GM18511 (cell line): Measurements from ENCODE around the gene PKP3.
"Not testable (repeated sequence)": the region's sequence is repeated elsewhere in the genome, so short reads cannot be mapped to it uniquely, and the experiment has no call there.

Source experiments
- ATAC-seq: cut with Tn5 transposase; IDR thresholded peaks from one replicate; pipeline ENCODE4 v1.9.1; 2021; ENCODE audit warnings: mild to moderate bottlenecking, moderate library complexity; ENCODE audit not compliant: unreplicated experiment

The PKP3 gene

DNA sequence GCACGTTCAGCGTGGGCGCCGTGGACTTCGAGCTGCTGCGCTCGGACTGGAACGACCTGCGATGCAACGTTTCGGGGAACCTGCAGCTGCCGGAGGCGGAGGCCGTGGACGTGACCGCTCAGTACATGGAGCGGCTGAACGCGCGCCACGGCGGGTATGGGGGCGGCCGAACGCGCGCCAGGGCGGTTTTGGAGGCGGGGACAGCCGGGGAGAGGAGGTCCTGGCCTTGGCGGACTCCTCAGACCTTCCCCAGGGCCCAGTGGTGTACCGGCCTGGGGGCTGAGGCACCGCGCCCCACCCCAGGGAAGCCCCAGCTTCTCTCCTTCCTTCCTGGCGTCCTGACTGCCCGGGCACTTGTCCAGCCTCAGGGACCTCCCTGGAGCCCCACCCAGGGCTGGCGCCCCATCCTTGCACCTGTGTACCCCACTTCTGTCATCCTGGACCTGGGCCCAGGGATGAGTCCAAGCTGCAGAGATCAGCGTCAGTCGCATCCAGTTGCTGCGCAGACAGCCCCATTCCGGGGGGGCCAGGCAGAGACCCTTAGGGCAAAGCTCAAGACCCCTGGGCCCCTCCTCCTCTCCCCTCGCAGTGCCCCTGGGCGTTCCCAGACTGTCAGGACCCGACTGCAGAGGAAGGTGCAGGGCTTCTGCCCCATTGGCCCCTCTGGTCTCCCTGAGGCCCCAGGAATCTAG is 16.7 kb upstream of the PKP3 start:
- no peak for ATAC-seq

GRCh38 chr11:377883-378500 is 16.0 kb upstream of the PKP3 start:
- no peak for ATAC-seq

DNA sequence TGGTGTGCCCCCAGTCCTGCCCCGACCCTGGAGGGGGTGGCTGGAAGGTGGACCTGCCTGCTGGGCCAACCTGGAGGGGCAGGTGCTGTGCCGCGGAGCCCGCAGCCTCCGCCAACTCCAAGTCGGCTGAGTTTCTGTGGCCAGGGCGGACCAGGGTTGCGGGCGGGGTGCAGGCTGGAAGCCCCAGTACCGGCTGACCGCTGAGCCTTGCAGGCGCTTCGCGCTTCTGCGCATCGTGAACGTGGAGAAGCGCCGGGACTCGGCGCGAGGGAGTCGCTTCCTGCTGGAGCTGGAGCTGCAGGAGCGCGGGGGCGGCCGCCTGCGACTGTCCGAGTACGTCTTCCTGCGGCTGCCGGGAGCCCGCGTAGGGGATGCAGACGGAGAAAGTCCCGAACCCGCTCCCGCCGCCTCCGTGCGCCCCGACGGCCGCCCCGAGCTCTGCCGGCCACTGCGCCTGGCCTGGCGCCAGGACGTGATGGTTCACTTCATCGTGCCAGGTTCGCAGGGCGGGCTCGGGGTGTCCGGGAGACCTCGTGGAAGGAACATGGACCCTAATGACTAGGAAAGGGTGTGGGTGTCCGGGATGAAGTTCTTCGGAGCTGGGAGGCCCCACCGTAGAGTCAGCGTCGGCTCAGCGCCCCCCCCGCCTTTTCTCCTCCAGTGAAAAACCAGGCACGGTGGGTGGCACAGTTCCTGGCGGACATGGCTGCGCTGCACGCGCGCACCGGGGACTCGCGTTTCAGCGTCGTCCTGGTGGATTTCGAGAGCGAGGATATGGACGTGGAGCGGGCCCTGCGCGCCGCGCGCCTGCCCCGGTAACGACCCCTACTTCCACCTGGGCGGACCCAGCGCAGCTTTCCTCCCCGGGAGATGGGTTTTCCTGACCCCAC is 14.6 kb upstream of the PKP3 start:
- ATAC-seq = no peak

DNA sequence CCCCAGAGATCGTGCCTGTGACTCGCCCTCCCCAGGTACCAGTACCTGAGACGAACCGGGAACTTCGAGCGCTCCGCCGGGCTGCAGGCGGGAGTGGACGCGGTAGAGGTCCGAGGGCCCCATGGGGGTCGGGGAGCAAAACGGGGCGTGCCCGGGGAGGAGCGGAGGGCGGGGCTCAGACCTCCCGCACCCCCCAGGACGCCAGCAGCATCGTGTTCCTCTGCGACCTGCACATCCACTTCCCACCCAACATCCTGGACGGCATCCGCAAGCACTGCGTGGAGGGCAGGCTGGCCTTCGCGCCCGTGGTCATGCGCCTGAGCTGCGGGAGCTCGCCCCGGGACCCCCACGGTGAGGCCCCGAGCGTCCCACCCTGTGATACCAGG is 13.9 kb upstream of the PKP3 start:
- no peak for ATAC-seq

GRCh38 chr11:380491-380890 is 13.5 kb upstream of the PKP3 start:
- ATAC-seq = no peak

DNA sequence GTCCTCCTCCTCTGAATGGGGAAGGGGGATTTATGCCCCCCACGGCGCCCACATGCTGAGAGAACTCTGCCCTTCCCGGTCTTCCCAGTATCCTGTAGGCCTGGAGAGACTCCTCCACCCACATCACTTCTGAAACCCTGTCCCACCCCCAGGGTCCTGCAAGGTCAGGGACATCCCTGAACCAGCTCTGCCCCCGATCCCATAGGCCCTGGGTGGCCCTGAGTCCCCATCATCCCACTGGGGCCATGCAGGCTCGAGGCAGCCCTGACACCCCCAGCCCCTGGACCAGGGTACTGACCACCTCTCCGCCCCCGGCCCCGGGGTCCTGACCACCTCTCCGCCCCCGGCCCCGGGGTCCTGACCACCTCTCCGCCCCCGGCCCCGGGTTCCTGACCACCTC is 13.0 kb upstream of the PKP3 start:
- ATAC-seq = no peak

- no peak for ATAC-seq
Measured at GRCh38 chr11:381501-382072, 12.4 kb upstream of the PKP3 start.

DNA sequence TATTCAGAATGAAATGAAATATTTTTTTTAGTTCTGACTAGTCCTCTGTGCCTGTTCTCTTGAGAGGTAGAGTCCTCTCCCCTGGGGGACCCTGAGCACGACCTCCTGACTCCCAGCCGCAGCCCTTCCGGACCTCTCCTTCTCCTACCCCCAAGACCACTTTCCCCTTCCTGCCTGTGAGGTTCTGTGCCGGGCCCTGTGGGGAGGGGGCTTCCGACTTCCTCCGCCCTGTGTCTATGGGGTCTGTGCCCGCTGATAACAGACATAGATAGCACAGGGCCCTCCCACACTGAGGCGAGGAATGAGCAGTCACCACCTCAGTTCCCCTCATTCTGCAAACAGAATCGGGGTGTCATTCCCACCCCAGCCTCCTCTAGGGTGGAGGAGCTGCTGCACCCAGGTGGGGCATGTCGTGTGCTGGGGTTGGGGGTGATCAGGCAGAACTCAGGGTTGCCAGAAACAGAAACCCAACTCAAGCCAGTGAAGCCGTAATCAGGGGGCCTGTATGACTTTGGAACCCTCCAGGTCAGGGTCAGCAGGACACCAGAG is 11.9 kb upstream of the PKP3 start:
- ATAC-seq = no peak

- no peak for ATAC-seq
Measured at GRCh38 chr11:383431-383830, 10.6 kb upstream of the PKP3 start.

DNA sequence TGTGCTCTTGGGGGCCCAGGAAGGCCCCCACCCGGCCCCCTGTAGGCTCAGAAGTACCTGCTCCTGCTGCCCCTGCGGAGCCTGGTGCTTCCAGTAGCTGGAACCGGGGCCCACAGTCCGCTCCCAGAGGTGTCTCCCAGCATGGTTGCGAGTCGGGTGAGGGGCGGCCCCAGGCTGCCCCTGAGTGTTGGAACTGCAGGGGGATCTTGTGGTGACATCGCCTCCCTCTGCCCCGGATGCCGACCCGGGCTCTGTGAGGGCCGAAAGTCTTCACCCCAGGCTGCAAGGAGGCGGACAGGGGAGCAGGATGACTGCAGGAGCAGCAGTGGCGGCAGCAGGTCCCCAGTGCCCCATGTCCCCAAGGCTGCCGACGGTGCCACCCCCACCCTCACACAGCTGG is 9.5 kb upstream of the PKP3 start:
- no peak for ATAC-seq

- ATAC-seq = no peak
Measured at GRCh38 chr11:385594-386351, 8.2 kb upstream of the PKP3 start.

DNA sequence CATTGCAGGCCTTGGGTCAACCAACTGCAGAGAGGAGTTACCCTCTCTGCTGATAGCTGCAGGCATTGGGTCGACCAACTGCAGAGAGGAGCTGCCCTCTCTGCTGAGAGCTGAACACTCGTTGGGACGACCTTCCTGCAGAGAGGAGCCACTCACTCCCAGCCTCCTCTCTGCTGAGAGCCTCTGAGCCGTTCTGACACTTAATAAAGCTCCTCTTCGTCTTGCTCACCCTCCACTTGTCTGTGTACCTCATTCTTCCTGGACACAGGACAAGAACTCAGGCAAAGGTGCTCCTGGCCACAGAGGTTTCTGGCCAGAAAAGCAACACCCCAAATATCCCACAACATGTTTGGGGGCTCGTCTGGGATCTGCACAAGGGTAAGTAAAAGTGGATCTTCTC is 7.5 kb upstream of the PKP3 start:
- ATAC-seq = no peak

DNA sequence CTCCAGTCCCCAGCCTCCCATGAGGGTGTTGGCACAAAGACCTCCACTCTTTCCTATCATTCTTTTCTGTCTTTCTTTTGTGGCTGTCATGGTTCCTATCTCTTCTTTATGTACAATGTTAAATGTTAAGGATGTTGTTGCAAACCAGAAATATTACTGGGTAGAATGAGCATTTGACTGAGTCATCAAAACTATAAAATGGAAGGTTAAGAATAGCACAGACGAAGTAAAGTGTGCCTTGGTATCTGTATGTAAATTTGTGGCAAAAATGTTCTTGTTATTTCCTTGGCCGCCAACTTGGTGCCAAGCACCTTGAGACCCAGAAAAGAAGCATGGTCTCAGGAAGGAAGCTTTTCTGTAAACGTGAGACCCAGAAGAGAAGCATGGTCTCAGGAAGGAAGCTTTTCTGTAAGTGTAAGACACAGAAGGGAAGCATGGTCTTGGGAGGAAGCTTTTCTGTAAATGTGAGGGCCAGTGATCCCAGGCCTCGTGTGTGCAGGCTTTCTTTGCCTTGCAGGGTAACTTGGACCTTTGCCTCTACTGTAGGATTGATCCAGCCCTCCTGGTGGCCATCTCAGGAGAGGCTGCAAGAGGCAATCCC is 6.7 kb upstream of the PKP3 start:
- ATAC-seq = no peak

DNA sequence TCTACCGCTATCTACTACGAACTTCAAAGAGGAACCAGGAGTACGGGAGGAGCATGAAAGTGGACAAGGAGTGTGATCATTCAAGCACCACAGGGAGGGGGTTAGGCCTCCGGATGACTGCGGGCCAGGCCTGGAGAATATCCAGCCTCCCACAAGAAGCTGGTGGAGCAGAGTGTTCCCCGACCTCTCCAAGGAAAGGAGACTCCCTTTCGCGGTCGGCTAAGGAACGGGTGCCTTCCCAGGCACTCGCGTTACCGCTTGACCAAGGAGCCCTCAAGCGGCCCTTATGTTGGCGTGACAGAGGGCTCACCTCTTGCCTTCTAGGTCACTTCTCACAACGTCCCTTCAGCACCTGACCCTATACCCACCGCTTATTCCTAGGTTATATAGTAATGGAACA is 4.6 kb upstream of the PKP3 start:
- ATAC-seq = not testable (repeated sequence)

- ATAC-seq = no peak
Measured at GRCh38 chr11:390175-390574, 3.8 kb upstream of the PKP3 start.

DNA sequence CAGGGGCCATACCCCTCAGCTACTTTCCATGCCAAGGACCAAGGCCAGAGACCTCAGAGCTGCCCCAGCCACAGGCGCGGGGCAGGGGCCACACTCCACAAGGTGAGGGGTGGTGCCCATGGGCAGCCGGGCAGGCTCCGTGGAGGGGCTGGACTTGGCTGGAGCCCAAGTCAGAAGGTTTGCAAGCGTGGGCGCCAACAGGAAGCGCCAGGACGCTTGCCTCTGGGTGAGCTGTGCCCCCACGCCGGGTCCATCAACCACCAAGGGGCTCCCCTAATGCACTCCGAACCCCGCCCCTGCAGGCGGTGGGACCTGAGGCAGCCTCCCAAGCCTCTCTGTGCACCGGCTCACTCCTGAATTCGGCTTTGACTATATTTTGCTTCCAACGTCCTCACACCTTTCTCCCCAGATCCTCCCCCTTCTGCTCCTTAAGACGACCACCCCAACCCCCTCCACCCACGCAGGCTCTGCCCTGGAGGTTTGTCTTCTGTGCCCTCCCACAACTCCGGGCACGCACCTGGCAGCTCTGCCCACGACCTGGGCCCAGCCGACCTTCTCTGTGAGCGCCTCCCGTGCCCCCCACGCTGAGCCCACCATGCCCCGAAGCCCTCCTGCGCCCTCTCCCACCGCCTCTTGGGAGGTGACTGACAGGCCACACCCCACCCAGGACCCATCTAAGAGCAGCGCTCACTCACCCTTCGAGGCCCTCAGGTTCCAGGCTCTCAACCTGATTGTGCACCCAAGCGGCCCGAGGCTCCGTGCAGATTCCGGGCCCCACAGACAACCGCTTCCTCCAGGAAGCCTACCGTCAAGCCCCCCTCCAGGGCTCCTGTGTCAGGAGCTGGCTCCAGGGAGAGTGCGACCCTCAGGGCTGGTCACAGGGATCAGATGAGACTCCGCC is 2.6 kb upstream of the PKP3 start:
- no peak for ATAC-seq

GRCh38 chr11:392102-392777 is 1.8 kb upstream of the PKP3 start:
- no peak for ATAC-seq

DNA sequence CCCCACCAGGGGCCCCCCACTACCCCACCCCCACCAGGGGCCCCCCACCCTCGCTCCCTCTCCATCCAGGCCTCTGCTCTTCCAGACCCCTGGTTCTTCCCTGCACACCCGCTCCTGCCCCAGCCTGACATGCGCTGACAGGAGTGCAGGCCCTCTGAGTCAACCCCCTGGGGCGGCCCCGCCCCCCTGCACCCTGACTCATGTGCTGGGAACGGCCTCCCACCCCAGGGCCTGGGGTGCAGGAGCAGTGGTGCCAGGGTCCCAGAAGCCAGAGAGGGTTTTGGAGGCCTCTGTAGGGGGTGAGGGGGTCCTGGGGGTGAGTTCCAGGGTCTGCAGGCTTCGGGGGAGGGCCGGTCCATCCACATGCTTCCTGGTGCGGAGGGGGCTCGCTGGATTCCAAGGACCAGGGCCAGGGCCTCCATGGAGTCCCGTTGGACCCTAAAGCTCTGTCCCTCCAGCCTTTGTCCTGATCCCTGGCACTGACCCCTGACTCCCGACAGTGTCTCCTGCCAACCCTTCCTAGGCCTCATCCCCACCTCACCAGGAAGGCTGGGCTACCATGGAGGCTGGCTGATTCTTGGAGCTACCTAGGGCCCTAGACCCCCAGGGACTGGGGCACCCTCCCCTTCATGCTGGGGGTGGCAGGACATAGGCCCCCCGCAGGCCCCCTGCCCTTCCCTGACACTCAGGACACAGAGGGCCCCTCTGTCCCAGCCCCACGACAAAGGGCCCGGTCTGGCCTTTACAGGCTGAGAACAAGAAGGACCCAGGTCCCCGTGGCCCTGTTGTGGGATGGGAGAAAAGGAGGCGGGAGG is 583 bp upstream of the PKP3 start:
- ATAC-seq = no peak
